ENCODE results near the gene PIWIL1. TPM values are rescaled to one million over a fixed set of nuclear protein-coding genes. Genes with fewer than 3 reads are reported as not detected.

Gene PIWIL1
- total RNA-seq, 2 experiments from 2014 or later: not detected

- intact Hi-C loops (cut with DNase I, micrococcal nuclease): no loop called here
- H3K27me3 Mint-ChIP-seq: peaks cover 26% of the 10 kb centered on the region
- no peaks in the 10 kb centered on the region for H3K36me3 Mint-ChIP-seq (ENCODE audit: low read depth)
- H3K4me1 Mint-ChIP-seq (ENCODE audit: low read depth): no peaks in the 10 kb centered on the region
- CTCF ChIA-PET: no interaction called here
- Histone ChIP-seq H3K27ac (ENCODE audit: low read depth in 1 of 2, low read length in 2 of 2) (no peak overlapping the region), H3K36me3 (ENCODE audit: insufficient read depth, low read length) (no peaks in the 10 kb centered on the region), H3K27me3 (ENCODE audit: control insufficient read depth in 1 of 2, insufficient read depth in 2 of 2, low read length in 2 of 2) (peaks cover 3 to 5% of the 10 kb centered on the region in 2 experiments), H3K9me3 (ENCODE audit: control insufficient read depth in 1 of 2, insufficient read depth in 1 of 2, low read length in 2 of 2) (no peaks in the 10 kb centered on the region), H3K4me1 (ENCODE audit: insufficient read depth, low read length) (no peaks in the 10 kb centered on the region), H3K4me3 (ENCODE audit: low read length) (no peak overlapping the region)
- H3K27ac Mint-ChIP-seq: no peak overlapping the region
- no peak for ATAC-seq (ENCODE audit: poor library complexity)
- no peak overlapping the region for H3K4me3 Mint-ChIP-seq
- no peaks in the 10 kb centered on the region for H3K9me3 Mint-ChIP-seq
- DNase-seq: no peak
- POLR2A ChIA-PET: no interaction called here
- TF ChIP-seq CTCF (IDR thresholded peaks at IDR 0.05): no peak
Measured at GRCh38 chr12:130351326-130351725, 13.6 kb downstream of the PIWIL1 start.

GRCh38 chr12:130353081-130353480, 15.4 kb downstream of the PIWIL1 start:
- Mint-ChIP-seq H3K36me3 (ENCODE audit: low read depth) (no peaks in the 10 kb centered on the region), H3K4me1 (ENCODE audit: low read depth) (no peaks in the 10 kb centered on the region), H3K9me3 (no peaks in the 10 kb centered on the region), H3K4me3 (no peak overlapping the region), H3K27ac (no peak overlapping the region), H3K27me3 (peaks cover 25% of the 10 kb centered on the region)
- Histone ChIP-seq H3K27ac (ENCODE audit: low read depth in 1 of 2, low read length in 2 of 2) (no peak overlapping the region), H3K4me1 (ENCODE audit: insufficient read depth, low read length) (no peaks in the 10 kb centered on the region), H3K36me3 (ENCODE audit: insufficient read depth, low read length) (no peaks in the 10 kb centered on the region), H3K9me3 (ENCODE audit: control insufficient read depth in 1 of 2, insufficient read depth in 1 of 2, low read length in 2 of 2) (no peaks in the 10 kb centered on the region), H3K27me3 (ENCODE audit: control insufficient read depth in 1 of 2, insufficient read depth in 2 of 2, low read length in 2 of 2) (peaks cover 2 to 5% of the 10 kb centered on the region in 2 experiments), H3K4me3 (ENCODE audit: low read length) (no peak overlapping the region)
- POLR2A ChIA-PET: no interaction called here
- DNase-seq (no peak), ATAC-seq (ENCODE audit: poor library complexity) (no peak)
- no peak for TF ChIP-seq CTCF (IDR thresholded peaks at IDR 0.05)
- intact Hi-C loops (cut with DNase I, micrococcal nuclease): no loop called here
- CTCF ChIA-PET: no interaction called here

GRCh38 chr12:130354407-130354806, 16.7 kb downstream of the PIWIL1 start:
- no peaks in the 10 kb centered on the region for H3K4me1 ChIP-seq (ENCODE audit: insufficient read depth, low read length)
- POLR2A ChIA-PET: no interaction called here
- H3K4me3 Mint-ChIP-seq: no peak overlapping the region
- TF ChIP-seq CTCF (IDR thresholded peaks at IDR 0.05): no peak
- H3K4me1 Mint-ChIP-seq (ENCODE audit: low read depth): no peaks in the 10 kb centered on the region
- no peaks in the 10 kb centered on the region for H3K36me3 Mint-ChIP-seq (ENCODE audit: low read depth)
- DNase-seq (no peak), ATAC-seq (ENCODE audit: poor library complexity) (no peak)
- H3K27me3 ChIP-seq (ENCODE audit: control insufficient read depth in 1 of 2, insufficient read depth in 2 of 2, low read length in 2 of 2): peaks cover 2 to 5% of the 10 kb centered on the region in 2 experiments
- H3K27ac ChIP-seq (ENCODE audit: low read depth in 1 of 2, low read length in 2 of 2): no peak overlapping the region
- H3K27ac Mint-ChIP-seq: no peak overlapping the region
- H3K9me3 ChIP-seq (ENCODE audit: control insufficient read depth in 1 of 2, insufficient read depth in 1 of 2, low read length in 2 of 2): no peaks in the 10 kb centered on the region
- H3K9me3 Mint-ChIP-seq: no peaks in the 10 kb centered on the region
- no peaks in the 10 kb centered on the region for H3K36me3 ChIP-seq (ENCODE audit: insufficient read depth, low read length)
- H3K27me3 Mint-ChIP-seq: peaks cover 32% of the 10 kb centered on the region
- CTCF ChIA-PET: no interaction called here
- no peak overlapping the region for H3K4me3 ChIP-seq (ENCODE audit: low read length)
- intact Hi-C loops (cut with DNase I, micrococcal nuclease): no loop called here
